ENCODE data around the gene INPP5A. TPM values are rescaled to one million over a fixed set of nuclear protein-coding genes. Genes with fewer than 3 reads are reported as not detected.
A peak's percentile ranks its signal among the peaks of the same experiment; 100 is the strongest.

INPP5A gene
- total and polyA plus RNA-seq, 10 of the 15 experiments (the other 5 are each of a cell fraction or from before 2014, with no cell fraction given), result 0.52 to 15.0 (median 6.3) TPM

GRCh38 chr10:132611986-132612385 is 74.4 kb downstream of the INPP5A start:
- POLR2A ChIA-PET, result no interaction called here
- Histone ChIP-seq H3K27ac (ENCODE audit: control insufficient read depth, insufficient read depth) (no peak overlapping the region), H3K4me3 (no peak overlapping the region), H3K27me3 (replicated peaks in 1 of 2; ENCODE audit: control insufficient read depth in 2 of 2, insufficient read depth in 2 of 2, low read length in 1 of 2) (no peaks in the 10 kb centered on the region), H2AFZ (ENCODE audit: control insufficient read depth, low read depth, low read length) (no peak overlapping the region), H3K36me3 (ENCODE audit: control insufficient read depth in 2 of 2, insufficient read depth in 2 of 2, low read length in 1 of 2) (no peaks in the 10 kb centered on the region; a peak in 2 of 4 replicates), H3K9me3 (replicated peaks; ENCODE audit: control insufficient read depth, insufficient read depth, low read length) (no peaks in the 10 kb centered on the region; the same call in 2 of the 3 replicates), H3K4me1 (ENCODE audit: control insufficient read depth, insufficient read depth, low read length) (no peaks in the 10 kb centered on the region), H3K4me2 (ENCODE audit: control insufficient read depth, insufficient read depth) (no peak overlapping the region), H3K9ac (ENCODE audit: control insufficient read depth, insufficient read depth, low read length) (no peak overlapping the region), H3K79me2 (ENCODE audit: control insufficient read depth, insufficient read depth, low read length) (no peaks in the 10 kb centered on the region), H4K20me1 (ENCODE audit: control insufficient read depth, insufficient read depth) (no peaks in the 10 kb centered on the region)
- TF ChIP-seq TARDBP (IDR thresholded peaks at IDR 0.05; ENCODE audit: borderline replicate concordance), result no peak
- no peak for TF ChIP-seq CBX5 (IDR thresholded peaks at IDR 0.05; ENCODE audit: low read depth)
- 0 out of 2 replicates have a peak, but pooled peaks have one; percentile 11 for TF ChIP-seq ATF7 (IDR thresholded peaks at IDR 0.05; ENCODE audit: low read depth)
- SMC1A ChIA-PET (ENCODE audit: uncharacterized antibody, unreplicated experiment), result no interaction called here
- FAIRE-seq, result no peak
- BruUV-seq (replicated peaks), result no TSS peak
- intact Hi-C loops (cut with micrococcal nuclease; ENCODE audit: unreplicated experiment) (no loop called here), in situ Hi-C loops (cut with MboI) (no loop called here)
- no peak for DNase-seq (ENCODE audit: low read depth, low spot score)
- CTCF ChIA-PET, result no interaction called here
- 0% methylated on average over 1 of the region's 3 CpGs for WGBS (ENCODE audit: insufficient coverage, insufficient replicate concordance, low lambda C conversion rate, missing lambda C conversion rate)
- RAD21 ChIA-PET (ENCODE audit: unreplicated experiment), result no interaction called here
- peak; percentile 49 for ATAC-seq

GRCh38 chr10:132612571-132613504 is 75.3 kb downstream of the INPP5A start:
- in situ Hi-C loops (cut with MboI), result no loop called here
- Histone ChIP-seq H3K4me3 (no peak overlapping the region), H3K9me3 (replicated peaks; ENCODE audit: control insufficient read depth, insufficient read depth, low read length) (no peaks in the 10 kb centered on the region; the same call in 2 of the 3 replicates), H2AFZ (ENCODE audit: control insufficient read depth, low read depth, low read length) (no peak overlapping the region), H3K36me3 (ENCODE audit: control insufficient read depth in 2 of 2, insufficient read depth in 2 of 2, low read length in 1 of 2) (peaks cover 0 to 3% of the 10 kb centered on the region in 2 experiments; a peak in 2 of 4 replicates), H3K9ac (ENCODE audit: control insufficient read depth, insufficient read depth, low read length) (no peak overlapping the region), H3K79me2 (ENCODE audit: control insufficient read depth, insufficient read depth, low read length) (no peaks in the 10 kb centered on the region), H3K4me2 (ENCODE audit: control insufficient read depth, insufficient read depth) (no peak overlapping the region), H4K20me1 (ENCODE audit: control insufficient read depth, insufficient read depth) (no peaks in the 10 kb centered on the region), H3K27me3 (replicated peaks in 1 of 2; ENCODE audit: control insufficient read depth in 2 of 2, insufficient read depth in 2 of 2, low read length in 1 of 2) (no peaks in the 10 kb centered on the region), H3K27ac (ENCODE audit: control insufficient read depth, insufficient read depth) (no peak overlapping the region), H3K4me1 (ENCODE audit: control insufficient read depth, insufficient read depth, low read length) (no peaks in the 10 kb centered on the region)
- 89% methylated on average over 20 of the region's 27 CpGs for WGBS (ENCODE audit: insufficient coverage, insufficient replicate concordance, low lambda C conversion rate, missing lambda C conversion rate)
- ChIA-PET SMC1A (ENCODE audit: uncharacterized antibody, unreplicated experiment) (no interaction called here), RAD21 (ENCODE audit: unreplicated experiment) (no interaction called here), CTCF (no interaction called here), POLR2A (no interaction called here)
- DNase-seq (ENCODE audit: low read depth, low spot score) (no peak), ATAC-seq (no peak), FAIRE-seq (no peak)
- intact Hi-C loops (cut with micrococcal nuclease; ENCODE audit: unreplicated experiment), result no loop called here
- BruUV-seq (replicated peaks), result no TSS peak
- TF ChIP-seq CHD4 (IDR thresholded peaks at IDR 0.05) (no peak), PBX3 (IDR thresholded peaks at IDR 0.05; ENCODE audit: insufficient replicate concordance, low read depth, low read length) (no peak), NR2C1 (IDR thresholded peaks at IDR 0.05) (no peak), YY1 (IDR thresholded peaks at IDR 0.05; ENCODE audit: low read depth, low read length) (no peak), HCFC1 (IDR thresholded peaks at IDR 0.05; ENCODE audit: low read length) (no peak), GATAD2B (conservative IDR thresholded peaks at IDR 0.05; ENCODE audit: low read depth) (no peak), SP1 (IDR thresholded peaks at IDR 0.05; ENCODE audit: low read depth, low read length) (no peak), SIN3A (IDR thresholded peaks at IDR 0.05; ENCODE audit: low read depth, low read length) (no peak), E2F4 (IDR thresholded peaks at IDR 0.05; ENCODE audit: low read depth, low read length) (no peak), FOXM1 (IDR thresholded peaks at IDR 0.05; ENCODE audit: low read depth, low read length) (no peak), POLR2AphosphoS2 (IDR thresholded peaks at IDR 0.05; ENCODE audit: low read depth, low read length) (no peak), FOS (IDR thresholded peaks at IDR 0.05; ENCODE audit: borderline replicate concordance, extremely low read depth, insufficient read length) (no peak), CREM (IDR thresholded peaks at IDR 0.05; ENCODE audit: low read depth) (no peak)

Measured in GM12878 (cell line).